GM12865 (cell line): ENCODE data around the gene FOXA1.

Experiments used
- DNase-seq: peaks from one replicate; pipeline ENCODE4 v3.0.0; 2010; ENCODE audit warnings: low read depth
- H3K4me3 ChIP-seq: 2 replicates; pipeline ENCODE4 v1.5.1; 2011; ENCODE audit warnings: mild to moderate bottlenecking, low read depth, low read length, control low read depth
- CTCF ChIP-seq: IDR thresholded peaks from 2 replicates; pipeline ENCODE4 v1.5.1; 2011; ENCODE audit warnings: low read length, control low read depth, low read depth, inconsistent platforms; ENCODE audit not compliant: insufficient read depth; ENCODE audit errors: missing control alignments

FOXA1 gene

GRCh38 chr14:37617864-37618365 lies 22.9 kb upstream of the FOXA1 start:
- no peak overlapping the region for H3K4me3 ChIP-seq
- DNase-seq = no peak
- TF ChIP-seq CTCF = no peak

GRCh38 chr14:37616853-37617252 lies 21.8 kb upstream of the FOXA1 start:
- DNase-seq = no peak
- TF ChIP-seq CTCF = no peak
- no peak overlapping the region for H3K4me3 ChIP-seq

- no peak overlapping the region for H3K4me3 ChIP-seq
- no peak for TF ChIP-seq CTCF
- DNase-seq = no peak
Measured at GRCh38 chr14:37615582-37616289, 20.7 kb upstream of the FOXA1 start.

- no peak overlapping the region for H3K4me3 ChIP-seq
- TF ChIP-seq CTCF = no peak
Measured at GRCh38 chr14:37610945-37611523, 16.0 kb upstream of the FOXA1 start.

GRCh38 chr14:37608649-37609048 lies 13.6 kb upstream of the FOXA1 start:
- no peak for TF ChIP-seq CTCF
- no peak for DNase-seq

More at GRCh38 chr14:37610945-37611523, 16.0 kb upstream of the FOXA1 start:
- no peak for DNase-seq

GRCh38 chr14:37606678-37607077 lies 11.6 kb upstream of the FOXA1 start:
- no peak overlapping the region for H3K4me3 ChIP-seq
- no peak for TF ChIP-seq CTCF
- DNase-seq = no peak

More at GRCh38 chr14:37608649-37609048, 13.6 kb upstream of the FOXA1 start:
- no peak overlapping the region for H3K4me3 ChIP-seq
